Stimulated activated CD8-positive, alpha-beta memory T cell treated with anti-CD3 and anti-CD28 coated beads, Interleukin-15, amount 100 ng/mL, for 4 hours (primary cell): ENCODE results near the gene ITGA1.
"Not testable (repeated sequence)": the region's sequence is repeated elsewhere in the genome, so short reads cannot be mapped to it uniquely, and the experiment has no call there.

Experiments used
- DNase-seq, 2 donors: peaks; one replicate each; pipeline ENCODE4 v3.0.0-alpha.2; 2020; ENCODE audit warnings: low read depth in 2 of 2

ITGA1 gene

DNA sequence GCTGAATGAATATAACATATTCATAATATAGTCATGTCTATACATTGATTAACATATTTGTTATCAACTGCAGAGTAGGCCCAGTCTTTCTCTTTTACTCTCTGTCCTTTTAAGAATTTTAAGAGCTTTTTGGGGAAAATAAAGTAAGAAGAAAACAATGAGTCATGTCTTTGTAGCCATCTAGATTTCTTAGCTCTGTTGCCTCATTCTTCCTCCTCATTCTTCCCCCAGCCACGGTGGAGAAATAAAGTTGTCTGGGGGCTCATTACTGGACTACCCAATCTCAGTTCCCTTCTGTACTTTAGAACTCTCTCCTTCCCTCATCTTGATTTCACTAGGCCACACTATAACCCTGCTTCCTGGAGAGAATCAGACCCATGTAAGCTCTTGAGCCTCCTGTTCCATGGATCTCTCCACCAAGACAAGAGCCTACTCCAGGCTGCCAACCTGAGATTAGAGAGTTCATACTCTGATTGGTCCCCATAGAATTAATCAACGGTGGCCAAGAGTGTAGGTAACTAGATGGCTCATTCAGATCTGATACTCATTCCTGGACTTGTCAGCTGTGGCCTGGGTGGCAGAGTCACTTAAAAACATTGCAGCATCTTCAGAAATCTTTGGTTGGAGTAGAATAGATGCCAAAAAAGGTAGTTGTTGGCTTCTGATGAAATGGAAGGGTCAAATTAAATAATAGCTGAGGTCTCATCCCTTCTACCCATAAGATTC is 44.2 kb downstream of the ITGA1 start:
- DNase-seq = no peak

DNA sequence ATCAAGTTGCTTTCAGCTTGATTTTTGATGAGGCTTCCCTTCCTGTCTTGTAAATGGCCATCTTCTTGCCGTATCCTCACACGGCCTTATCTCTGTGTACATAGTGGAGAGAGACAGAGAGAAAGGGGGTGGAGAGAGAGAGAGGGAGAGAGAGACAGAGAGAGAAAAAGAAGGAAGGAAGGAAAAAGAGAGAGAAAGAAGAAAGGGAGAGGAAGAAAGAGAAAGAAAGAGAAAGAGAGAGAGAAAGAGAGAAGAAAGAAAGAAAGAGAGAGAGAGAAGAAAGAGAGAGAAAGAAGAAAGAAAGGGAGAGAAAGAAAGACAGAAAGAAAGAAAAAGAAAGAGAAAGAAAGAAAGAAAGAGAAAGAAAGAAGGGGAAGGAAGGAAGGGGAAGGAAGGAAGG is 46.6 kb downstream of the ITGA1 start:
- DNase-seq = no peak

DNA sequence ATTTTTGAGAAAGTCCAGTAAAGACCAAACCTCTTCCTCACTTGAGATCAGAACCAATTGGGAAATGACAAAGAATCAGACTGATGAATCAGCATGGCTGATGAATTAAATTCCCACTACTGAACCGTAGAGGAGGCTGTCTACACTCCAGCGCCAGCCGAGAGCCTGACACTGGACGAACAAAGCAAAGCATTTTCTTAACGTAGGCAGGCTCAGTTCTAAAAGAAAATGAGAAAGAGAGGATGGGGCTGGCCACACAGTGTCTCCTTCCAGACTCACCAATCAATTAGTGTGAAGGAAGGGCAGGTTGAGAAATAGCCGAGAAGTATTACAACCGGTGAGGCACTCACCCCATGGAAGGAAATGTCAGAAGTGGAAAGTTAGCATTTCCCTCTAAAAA is 49.4 kb downstream of the ITGA1 start:
- no peak for DNase-seq

DNA sequence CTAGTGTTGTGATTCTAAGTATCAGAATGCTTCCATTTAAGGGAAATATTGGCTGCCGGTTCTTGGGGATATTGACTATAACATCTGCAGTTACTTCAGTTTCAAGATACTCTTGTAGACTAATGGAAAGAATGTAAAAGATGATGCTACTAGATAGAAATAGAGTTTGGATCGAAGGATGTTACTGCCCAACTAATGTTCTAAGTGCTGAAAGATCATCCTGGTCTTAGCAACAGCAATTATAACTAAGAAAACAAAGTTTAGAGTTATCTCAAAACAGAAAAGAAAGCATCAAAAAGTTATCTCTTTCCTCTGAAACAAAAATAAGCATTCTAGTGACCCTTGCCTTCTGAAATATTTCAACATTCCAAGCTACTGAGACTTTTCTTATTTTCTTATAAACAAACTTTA is 49.9 kb downstream of the ITGA1 start:
- DNase-seq = no peak

DNA sequence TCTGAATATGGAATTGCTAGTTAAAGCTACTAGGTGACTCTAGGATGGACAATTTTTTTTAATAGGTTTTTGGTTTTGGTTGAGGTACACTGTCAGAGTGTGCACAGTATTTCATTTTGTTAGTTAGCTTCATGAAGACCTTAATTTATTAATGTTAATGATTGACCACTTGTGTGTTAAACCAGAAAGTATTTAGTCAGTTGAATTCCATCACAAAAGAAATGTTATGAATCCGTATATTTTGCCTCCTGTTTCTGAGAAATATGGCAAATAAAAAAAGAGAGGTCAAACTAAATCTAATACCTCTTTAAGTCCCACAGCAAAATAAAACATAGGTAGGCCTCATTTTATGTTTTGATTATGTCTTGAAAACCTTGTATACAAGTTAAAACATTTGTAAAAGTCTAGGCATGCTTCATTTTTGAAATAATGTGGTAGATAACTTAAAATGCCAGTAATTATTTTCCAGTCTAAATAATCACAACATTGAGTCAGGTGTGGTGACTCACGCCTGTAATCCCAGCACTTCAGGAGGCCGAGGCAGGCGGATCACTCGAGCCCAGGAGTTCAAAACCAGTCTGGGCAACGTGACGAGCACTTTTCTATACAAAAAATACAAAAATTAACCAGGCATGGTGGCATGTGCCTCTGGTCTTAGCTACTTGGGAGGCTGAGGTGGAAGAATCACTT is 50.8 kb downstream of the ITGA1 start:
- DNase-seq = no peak

DNA sequence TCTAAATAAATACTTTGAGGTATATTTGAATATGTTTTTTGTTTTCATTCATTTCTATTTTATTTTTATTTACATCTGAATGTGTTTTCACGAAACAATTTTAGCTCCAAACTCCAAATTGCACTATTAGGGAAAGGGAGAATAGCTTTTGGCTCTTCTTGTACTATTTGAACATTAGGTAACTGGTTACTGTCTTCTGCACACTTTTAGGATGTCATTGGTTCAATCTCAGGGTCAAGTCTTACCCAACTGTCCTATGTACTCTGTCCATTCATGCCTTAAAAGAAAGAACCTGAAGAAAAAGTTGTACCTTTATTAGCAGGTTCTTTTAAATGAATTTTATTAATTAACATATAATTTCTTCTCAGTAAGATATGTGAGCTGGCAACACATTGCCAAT is 51.6 kb downstream of the ITGA1 start:
- no peak for DNase-seq

DNA sequence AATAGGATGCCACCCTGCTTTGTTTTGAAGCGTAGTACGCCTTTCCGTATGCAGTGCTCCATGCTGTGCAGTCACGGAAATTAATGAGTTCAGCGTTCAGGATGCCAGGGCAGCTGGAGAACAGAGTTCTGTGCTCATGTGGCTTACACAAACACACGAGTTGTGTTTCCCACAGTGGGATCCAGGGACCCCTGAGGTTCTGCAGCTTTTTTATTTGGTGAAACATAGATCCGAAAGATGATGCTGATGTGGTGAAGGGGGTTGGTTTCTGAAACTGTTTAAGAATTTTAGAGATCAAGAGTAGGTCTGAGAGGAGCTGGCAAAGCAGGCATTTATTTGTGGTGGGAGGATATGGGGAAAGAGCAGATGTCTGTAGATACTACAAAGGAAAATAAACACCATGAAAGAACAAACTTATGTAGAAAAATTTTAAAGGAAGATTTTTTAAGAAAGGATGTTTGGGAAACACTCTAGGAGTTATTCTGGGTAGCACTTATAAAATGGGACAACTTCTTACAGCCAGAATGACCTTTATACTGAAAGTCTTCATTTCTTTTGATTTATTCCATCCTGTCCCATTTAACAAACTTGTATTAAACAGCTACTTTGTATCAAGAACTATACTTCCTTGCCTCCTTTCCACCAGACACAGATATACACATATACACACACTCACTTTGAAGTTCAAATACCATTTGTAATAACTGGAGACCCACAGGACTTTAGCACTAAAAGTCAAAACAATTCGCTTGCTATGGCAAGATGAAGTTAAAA is 52.7 kb downstream of the ITGA1 start:
- no peak for DNase-seq

DNA sequence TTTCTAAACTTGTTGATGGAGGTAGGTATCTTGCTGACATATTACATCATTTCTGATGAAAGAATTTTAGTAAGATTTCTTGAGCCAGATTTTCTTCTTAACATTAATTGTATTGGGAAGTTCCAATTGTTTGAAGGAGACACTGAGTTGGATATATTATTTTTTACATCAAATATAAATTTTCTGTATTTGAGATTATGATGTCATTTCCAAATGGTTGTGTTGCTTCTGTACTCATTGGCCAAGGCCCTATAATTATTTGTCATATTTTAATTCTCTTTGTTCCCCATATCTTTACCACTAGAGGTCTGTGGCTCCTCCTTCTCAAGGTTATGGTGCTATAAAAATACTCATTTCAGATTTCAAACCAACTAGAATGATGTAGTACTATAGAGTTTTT is 53.4 kb downstream of the ITGA1 start:
- no peak for DNase-seq

DNA sequence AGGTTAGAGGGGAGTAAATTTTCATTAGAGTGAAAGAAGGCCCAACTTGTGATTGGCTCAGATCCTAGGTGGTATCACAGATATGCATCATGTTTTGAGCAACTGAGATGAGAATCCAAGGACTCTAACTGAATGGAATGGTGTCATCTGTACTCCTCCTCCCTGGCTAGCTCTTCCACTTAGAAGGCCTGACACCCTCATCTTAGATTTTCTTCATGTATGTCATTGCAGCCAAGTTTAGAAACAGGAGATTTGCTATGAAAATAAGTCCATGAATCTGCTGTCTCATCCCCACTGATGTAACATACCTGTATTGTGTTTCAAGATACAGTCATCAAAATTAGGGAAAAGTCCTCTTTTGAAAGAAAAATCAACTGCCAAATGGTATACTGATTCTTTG is 54.4 kb downstream of the ITGA1 start:
- no peak for DNase-seq

DNA sequence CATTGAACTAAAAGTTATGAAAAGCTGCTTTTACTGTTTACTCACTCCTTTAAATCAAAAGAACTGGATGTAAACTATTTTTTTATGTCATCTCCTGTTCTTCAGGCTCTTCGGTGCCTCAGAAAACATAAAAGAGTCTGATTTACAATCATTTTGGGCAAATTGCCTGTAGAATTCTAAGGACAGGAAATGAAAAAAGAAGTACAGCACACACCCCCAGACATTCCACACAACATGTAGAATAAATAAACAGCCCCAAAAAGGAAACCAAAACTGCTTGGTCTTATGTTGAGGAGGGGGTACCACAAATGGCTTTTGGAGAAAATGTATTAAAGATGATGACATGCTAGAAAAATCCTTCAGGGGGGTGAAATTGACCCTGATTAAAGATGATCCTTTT is 57.2 kb downstream of the ITGA1 start:
- DNase-seq = no peak

DNA sequence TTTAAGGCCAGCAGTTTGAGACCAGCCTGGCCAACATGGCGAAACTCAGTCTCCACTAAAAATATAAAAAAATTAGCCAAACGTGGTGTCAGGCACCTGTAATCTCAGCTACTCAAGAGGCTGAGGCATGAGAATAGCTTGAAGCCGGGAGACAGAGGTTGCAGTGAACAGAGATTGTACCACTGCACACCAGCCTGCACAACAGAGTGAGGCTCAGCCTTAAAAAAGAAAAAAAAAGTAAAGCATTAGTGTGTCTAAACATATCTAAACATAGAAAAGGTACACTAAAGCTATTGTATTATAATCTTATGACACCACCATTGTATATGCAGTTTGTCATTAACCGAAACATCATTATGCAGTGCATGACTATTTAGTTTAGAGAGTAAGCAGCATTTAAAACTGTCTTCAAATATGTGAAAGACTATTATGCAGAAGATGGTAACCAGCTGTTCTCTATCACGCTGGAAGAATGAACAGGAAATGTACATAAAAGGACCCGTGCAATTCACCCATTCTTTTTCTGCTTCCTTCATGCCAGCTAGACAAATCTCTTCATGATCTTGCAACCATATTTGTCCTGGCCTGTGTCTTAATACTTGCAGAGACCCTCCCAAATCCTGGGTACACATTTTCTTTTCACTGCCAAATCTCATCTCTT is 58.6 kb downstream of the ITGA1 start:
- DNase-seq = no peak

DNA sequence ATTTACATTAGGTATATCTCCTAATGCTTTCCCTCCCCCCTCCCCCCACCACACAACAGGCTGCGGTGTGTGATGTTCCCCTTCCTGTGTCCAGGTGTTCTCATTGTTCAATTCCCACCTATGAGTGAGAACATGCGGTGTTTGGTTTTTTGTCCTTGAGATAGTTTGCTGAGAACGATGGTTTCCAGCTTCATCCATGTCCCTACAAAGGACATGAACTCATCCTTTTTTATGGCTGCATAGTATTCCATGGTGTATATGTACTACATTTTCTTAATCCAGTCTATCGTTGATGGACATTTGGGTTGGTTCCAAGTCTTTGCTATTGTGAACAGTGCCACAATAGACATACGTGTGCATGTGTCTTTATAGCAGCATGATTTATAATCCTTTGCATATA is 61.0 kb downstream of the ITGA1 start:
- DNase-seq = not testable (repeated sequence)

DNA sequence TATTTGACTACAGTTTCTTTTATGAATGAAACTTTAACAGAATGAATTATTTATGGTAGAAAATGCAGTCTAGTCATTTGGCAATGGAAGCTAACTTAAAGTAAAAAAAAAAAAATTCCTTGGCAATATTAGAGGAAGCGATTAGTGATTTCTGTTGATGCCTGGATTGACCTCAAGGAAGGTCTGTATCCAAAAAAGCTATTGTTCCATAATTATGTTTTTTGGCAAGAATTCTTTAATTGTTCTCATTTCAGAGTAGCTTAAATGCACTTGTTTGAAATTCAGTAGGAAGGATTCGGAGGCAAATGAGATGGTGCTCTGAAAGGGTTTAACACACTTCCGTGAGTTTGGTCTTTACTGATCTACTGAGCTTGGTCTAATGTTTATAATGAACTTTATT is 61.8 kb downstream of the ITGA1 start:
- DNase-seq = no peak

DNA sequence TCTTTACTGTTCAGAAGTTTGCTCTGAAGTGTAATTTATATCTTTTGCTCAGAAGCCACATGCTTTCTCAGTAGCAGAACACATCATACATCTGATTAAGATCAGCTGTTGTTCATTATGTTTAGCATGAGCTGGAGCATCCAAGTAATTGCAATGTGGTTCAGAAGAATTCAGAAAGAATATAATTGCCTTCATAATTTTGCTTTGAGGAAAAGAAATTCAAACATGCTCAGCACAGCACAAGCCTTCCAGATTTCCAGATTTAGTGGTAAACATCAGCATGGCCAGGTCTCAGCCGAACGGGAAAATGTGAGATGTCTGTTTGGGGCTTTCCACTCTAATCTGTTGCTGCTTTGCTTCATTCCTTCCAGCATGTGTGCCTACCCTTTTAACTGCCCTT is 65.9 kb downstream of the ITGA1 start:
- DNase-seq = no peak

DNA sequence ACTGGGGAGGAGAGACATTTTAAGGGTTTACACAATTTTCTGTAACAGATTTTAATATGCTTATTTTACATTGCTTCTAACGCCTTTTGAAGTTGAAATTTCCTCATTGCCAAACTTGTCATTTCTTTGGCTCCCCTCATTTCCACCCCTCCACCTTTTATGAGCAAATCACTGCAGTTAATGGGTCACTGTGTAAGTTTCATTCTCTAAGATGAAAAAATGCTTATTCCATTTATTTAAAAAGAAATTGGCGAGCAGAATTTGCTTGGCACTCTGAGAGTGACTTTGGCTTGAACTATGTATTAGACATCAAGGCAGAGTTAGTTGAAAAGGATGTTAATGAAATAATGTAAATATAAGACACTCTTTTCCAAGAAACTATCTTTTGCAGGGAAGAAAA is 66.6 kb downstream of the ITGA1 start:
- no peak for DNase-seq

DNA sequence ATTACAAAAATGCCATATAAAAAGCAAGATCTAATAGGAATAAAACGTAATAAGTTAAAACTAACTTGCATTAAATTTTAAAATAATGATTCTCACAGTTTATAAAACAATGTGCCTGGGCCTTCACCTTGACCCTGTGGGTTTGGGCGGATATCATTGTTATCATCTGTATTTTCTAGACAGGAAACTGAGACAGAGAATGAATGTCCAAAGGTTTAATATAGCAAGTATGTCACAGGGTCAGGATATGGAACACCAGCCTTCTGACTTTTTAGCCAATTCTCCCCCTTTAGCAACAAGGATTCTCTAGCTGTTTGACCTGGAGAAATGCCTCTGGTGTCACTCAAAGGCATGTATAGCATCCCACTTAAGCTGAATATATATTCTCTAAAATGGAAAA is 67.2 kb downstream of the ITGA1 start:
- no peak for DNase-seq

DNA sequence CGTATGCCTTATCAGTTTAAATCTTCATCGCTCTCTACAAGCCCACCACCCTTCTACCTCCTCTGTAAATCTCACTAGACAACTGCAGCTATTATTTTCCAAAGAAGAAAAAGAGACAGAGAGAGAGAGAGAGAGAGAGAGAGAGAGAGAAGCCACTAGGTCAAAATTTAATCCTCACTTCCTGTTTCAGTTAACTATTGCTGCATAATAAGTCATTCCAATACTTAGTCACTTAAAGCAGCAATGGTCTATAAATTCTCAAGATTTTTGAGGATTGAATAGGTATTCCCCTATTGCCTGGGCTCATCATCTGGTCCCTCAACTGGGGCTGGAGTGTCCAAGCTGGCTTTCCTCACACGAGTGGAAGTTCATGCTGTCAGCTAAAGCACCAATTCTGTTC is 68.8 kb downstream of the ITGA1 start:
- DNase-seq = no peak

DNA sequence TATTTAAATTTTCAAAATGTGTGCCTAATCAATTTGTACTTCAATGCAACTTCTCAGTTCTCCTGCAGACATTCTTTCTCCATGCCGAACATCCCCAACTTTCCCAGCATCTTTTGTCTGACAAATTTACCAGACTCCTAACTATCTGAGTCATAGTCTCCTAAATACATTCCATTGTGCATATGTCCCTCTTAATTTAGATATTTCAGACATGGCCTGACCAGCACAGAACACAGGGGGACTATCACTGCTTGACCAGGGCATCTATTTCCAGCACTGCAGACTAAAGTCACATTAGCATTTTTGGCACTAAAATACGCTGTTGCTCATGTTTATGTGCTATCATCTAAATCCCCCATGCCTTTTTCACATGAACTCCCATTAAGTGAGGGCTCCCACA is 71.9 kb downstream of the ITGA1 start:
- no peak for DNase-seq

DNA sequence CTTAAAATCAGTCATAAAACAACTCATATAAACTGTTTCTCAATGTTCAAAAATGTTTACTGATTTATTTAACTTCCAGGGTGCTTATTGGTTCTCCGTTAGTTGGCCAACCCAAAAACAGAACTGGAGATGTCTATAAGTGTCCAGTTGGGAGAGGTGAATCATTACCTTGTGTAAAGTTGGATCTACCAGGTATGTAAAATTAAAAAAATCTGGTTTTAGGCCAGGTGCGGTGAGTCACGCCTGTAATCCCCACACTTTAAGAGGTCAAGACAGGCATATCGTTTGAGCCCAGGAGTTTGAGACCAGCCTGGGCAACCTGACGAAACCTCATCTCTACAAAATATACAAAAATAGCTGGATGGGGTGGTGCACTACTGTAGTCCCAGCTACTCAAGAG is 73.7 kb downstream of the ITGA1 start:
- DNase-seq = no peak

DNA sequence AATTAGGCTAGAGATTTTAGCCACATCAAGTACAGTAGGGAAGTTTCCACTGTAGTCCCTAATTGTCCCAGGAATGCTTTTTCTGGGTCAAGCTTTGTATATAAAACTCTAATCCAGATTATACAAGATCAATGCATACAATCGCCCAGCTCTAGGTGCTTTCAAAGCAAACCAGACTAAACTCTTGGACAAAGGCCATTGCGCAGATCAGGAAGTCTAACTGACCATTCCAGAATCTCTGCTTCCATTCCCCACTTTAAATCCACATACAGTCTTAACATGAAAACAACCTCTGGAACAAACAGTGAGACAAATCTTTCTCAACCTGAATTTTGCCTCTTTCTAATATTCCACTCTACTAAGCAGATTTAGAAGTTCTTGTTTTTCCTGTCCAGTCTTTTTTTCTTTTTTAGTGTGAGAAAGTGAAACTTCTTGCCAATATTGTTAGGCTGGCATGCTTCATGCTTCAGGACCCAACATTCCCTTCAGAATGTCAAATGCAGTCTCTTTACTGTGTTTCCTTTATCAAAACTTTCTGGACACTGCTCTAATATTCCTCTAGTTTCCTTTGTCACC is 76.1 kb downstream of the ITGA1 start:
- no peak for DNase-seq

DNA sequence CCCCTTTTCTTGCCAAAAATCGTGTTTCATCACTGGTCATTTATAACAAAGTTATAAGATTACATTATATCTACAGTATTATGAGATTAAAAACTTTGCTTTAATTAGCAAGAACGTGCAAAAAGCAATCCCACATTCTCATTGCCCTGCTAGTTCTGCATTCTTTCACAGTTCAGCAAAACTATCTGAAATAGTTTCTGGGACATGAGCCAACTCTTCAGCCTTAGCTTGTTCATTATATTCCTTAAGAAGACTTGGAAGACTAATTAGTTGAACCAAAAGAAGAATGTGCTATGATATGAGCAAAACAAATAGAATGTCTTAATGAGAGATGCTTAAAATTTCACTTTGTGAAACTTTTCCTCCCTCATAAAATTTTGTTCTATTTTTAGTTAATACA is 76.7 kb downstream of the ITGA1 start:
- DNase-seq = no peak

DNA sequence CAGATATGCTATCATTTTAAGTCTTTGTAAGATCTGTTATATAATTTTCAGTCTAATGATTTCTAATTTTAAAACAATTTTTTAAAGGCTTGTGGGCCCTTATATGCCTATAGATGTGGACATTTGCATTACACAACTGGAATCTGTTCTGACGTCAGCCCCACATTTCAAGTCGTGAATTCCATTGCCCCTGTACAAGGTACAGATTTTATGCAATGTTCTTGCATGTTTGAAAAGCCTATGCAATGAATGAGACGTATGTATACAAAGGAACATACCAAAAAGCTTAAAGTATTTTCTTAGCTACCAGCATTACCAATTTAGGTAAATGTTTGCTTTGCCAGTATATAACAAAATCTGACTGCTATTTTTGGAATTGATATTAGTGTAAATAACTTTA is 77.2 kb downstream of the ITGA1 start:
- DNase-seq = no peak
